ENCODE measurements around the gene STARD3. TPM values are rescaled to one million over a fixed set of nuclear protein-coding genes. Genes with fewer than 3 reads are reported as not detected.

The STARD3 gene
- total RNA-seq, 1 experiment from 2014 or later = 44.8 TPM

DNA sequence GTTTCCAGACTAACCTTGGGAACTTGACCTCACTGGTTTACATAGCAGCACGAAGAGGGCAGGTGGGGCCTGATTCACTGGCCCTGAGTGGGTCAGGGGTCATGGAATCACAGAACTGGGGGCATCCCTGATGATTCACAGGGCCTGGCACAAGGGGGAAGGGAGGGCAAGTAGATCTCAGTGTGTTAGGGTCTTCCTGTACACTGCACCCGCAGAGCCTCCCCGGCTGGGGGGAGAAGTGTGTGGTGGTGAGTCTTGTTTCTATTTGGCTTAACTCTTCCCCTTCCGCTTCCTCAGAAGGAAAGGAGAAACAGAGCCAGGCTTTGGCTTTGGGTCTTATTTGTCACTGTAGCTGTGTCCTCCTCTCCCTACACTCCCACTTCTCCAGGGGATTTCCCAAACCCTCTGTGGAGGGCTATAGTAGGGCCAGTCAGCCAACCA, 3.7 kb downstream of the STARD3 start:
- BruUV-seq (replicated peaks) = no TSS peak
- Histone ChIP-seq H3K4me3 (ENCODE audit: low read depth in 2 of 2, low read length in 2 of 2) (no peak overlapping the region), H3K27ac (ENCODE audit: low read length) (no peak overlapping the region), H3K9me3 (ENCODE audit: control insufficient read depth, insufficient read depth, low read depth, low read length) (no peaks in the 10 kb centered on the region), H3K4me1 (ENCODE audit: control insufficient read depth, insufficient read depth, low read length) (peaks cover 47% of the 10 kb centered on the region), H3K36me3 (ENCODE audit: control insufficient read depth, insufficient read depth, low read length) (peaks cover 3% of the 10 kb centered on the region; the same call in 1 of the 2 replicates), H3K27me3 (ENCODE audit: control insufficient read depth, insufficient read depth, low read length) (no peaks in the 10 kb centered on the region)
- no peak for DNase-seq (ENCODE audit: low read depth, low spot score)
- ChIA-PET CTCF (interaction anchor here (1.1 kb wide), 1 partner anchor 13 kb away, joined by 3 read pairs; no protein-coding TSS in a partner anchor), POLR2A (no interaction called here)
- in situ Hi-C loops (cut with HindIII; ENCODE audit: low pct_unique_long_range_greater_than_20kb, low sequenced_read_pairs) = no loop called here
- TF ChIP-seq, protein P1, sequence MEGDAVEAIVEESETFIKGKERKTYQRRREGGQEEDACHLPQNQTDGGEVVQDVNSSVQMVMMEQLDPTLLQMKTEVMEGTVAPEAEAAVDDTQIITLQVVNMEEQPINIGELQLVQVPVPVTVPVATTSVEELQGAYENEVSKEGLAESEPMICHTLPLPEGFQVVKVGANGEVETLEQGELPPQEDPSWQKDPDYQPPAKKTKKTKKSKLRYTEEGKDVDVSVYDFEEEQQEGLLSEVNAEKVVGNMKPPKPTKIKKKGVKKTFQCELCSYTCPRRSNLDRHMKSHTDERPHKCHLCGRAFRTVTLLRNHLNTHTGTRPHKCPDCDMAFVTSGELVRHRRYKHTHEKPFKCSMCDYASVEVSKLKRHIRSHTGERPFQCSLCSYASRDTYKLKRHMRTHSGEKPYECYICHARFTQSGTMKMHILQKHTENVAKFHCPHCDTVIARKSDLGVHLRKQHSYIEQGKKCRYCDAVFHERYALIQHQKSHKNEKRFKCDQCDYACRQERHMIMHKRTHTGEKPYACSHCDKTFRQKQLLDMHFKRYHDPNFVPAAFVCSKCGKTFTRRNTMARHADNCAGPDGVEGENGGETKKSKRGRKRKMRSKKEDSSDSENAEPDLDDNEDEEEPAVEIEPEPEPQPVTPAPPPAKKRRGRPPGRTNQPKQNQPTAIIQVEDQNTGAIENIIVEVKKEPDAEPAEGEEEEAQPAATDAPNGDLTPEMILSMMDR (IDR thresholded peaks at IDR 0.05) = no peak
- TF ChIP-seq POLR2AphosphoS5 (IDR thresholded peaks at IDR 0.05; ENCODE audit: low read depth, low read length) = no peak
- TF ChIP-seq REST (IDR thresholded peaks at IDR 0.05; ENCODE audit: insufficient read depth in 1 of 2, low read depth in 2 of 2, low read length in 1 of 2) = no peak
- TF ChIP-seq SIN3A (IDR thresholded peaks at IDR 0.05; ENCODE audit: borderline replicate concordance, insufficient read depth, low read depth, low read length) = no peak
- TF ChIP-seq TCF7L2 (IDR thresholded peaks at IDR 0.05; ENCODE audit: low read depth, low read length) = no peak
- intact Hi-C loops (cut with micrococcal nuclease; ENCODE audit: unreplicated experiment) = no loop called here
- no peak for ATAC-seq

GRCh38 chr17:39641097-39641496, 4.2 kb downstream of the STARD3 start:
- ATAC-seq (no peak), DNase-seq (ENCODE audit: low read depth, low spot score) (no peak)
- in situ Hi-C loops (cut with HindIII; ENCODE audit: low pct_unique_long_range_greater_than_20kb, low sequenced_read_pairs) = no loop called here
- H3K27me3 ChIP-seq (ENCODE audit: control insufficient read depth, insufficient read depth, low read length) = no peaks in the 10 kb centered on the region
- no TSS peak for BruUV-seq (replicated peaks)
- peaks cover 45% of the 10 kb centered on the region for H3K4me1 ChIP-seq (ENCODE audit: control insufficient read depth, insufficient read depth, low read length)
- no peak overlapping the region for H3K4me3 ChIP-seq (ENCODE audit: low read depth in 2 of 2, low read length in 2 of 2)
- TF ChIP-seq POLR2AphosphoS5 (IDR thresholded peaks at IDR 0.05; ENCODE audit: low read depth, low read length) = no peak
- no peak for TF ChIP-seq SIN3A (IDR thresholded peaks at IDR 0.05; ENCODE audit: borderline replicate concordance, insufficient read depth, low read depth, low read length)
- no peak for TF ChIP-seq TCF7L2 (IDR thresholded peaks at IDR 0.05; ENCODE audit: low read depth, low read length)
- TF ChIP-seq, protein P1 (IDR thresholded peaks at IDR 0.05) = no peak
- TF ChIP-seq REST (IDR thresholded peaks at IDR 0.05; ENCODE audit: insufficient read depth in 1 of 2, low read depth in 2 of 2, low read length in 1 of 2) = no peak
- no peaks in the 10 kb centered on the region for H3K9me3 ChIP-seq (ENCODE audit: control insufficient read depth, insufficient read depth, low read depth, low read length)
- no peak overlapping the region for H3K27ac ChIP-seq (ENCODE audit: low read length)
- peaks cover 3% of the 10 kb centered on the region; the same call in 1 of the 2 replicates for H3K36me3 ChIP-seq (ENCODE audit: control insufficient read depth, insufficient read depth, low read length)
- intact Hi-C loops (cut with micrococcal nuclease; ENCODE audit: unreplicated experiment) = no loop called here
- CTCF ChIA-PET = no interaction called here
- POLR2A ChIA-PET = no interaction called here
